ENCODE data around the gene CCSER2. TPM values are rescaled to one million over a fixed set of nuclear protein-coding genes. Genes with fewer than 3 reads are reported as not detected.
A peak's percentile ranks its signal among the peaks of the same experiment; 100 is the strongest.
"Not testable (repeated sequence)": the region's sequence is repeated elsewhere in the genome, so short reads cannot be mapped to it uniquely, and the experiment has no call there.

CCSER2 gene
- total RNA-seq, 3 donors from 2014 or later: 30.2 to 118 (median 48.3) TPM

DNA sequence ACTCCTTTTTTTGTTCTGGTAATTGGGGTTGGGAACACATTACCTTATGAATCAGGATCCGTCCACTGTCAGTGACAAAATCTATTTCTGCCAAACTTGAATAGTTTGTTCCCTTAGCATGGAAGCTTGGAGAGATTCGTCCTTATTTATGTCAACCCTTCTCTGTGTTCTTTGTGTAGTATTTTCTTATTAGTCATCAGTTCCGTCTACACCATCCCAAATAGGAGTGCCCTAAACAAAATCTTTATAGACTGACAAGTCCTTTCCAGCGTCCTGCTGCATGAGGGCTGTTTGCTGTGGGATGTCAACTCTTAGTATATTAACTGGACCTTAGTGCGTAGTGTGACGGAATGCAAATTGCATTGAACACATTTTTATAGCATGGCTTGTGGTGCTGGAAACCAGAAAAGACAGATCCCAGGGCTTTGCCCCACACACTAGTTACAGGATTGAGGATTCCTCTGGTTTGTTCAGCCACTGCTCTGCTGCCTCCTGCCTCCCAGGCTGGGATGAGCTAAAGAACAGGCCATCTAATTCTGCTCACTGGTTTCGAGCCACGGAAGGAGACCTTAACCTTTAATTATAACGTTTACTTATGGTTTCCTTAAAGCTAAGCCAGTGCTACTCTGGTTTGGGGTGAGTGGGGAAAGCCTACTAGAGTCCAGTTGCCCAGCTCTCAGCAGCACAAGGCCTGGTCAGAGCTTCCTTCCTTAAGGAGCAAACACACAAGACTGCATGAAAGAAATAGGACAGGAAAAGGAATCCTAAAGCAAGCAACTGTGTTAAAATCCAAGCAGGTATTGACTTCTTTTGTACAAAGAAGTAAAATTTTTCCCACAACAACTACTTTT lies 194.4 kb downstream of the CCSER2 start:
- ATAC-seq (no peak), DNase-seq (no peak)
- H3K4me3 ChIP-seq: no peak overlapping the region
- intact Hi-C loops (cut with DNase I, micrococcal nuclease): no loop called here
- TF ChIP-seq, protein P1, sequence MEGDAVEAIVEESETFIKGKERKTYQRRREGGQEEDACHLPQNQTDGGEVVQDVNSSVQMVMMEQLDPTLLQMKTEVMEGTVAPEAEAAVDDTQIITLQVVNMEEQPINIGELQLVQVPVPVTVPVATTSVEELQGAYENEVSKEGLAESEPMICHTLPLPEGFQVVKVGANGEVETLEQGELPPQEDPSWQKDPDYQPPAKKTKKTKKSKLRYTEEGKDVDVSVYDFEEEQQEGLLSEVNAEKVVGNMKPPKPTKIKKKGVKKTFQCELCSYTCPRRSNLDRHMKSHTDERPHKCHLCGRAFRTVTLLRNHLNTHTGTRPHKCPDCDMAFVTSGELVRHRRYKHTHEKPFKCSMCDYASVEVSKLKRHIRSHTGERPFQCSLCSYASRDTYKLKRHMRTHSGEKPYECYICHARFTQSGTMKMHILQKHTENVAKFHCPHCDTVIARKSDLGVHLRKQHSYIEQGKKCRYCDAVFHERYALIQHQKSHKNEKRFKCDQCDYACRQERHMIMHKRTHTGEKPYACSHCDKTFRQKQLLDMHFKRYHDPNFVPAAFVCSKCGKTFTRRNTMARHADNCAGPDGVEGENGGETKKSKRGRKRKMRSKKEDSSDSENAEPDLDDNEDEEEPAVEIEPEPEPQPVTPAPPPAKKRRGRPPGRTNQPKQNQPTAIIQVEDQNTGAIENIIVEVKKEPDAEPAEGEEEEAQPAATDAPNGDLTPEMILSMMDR (IDR thresholded peaks at IDR 0.05): no peak
- peaks cover 5% of the 10 kb centered on the region for H3K9me3 ChIP-seq
- H3K36me3 ChIP-seq (ENCODE audit: low read depth): no peaks in the 10 kb centered on the region
- H3K4me1 ChIP-seq (ENCODE audit: low read depth): no peaks in the 10 kb centered on the region

GRCh38 chr10:84523526-84523925 lies 195.1 kb downstream of the CCSER2 start:
- no peak overlapping the region for H3K4me3 ChIP-seq
- intact Hi-C loops (cut with DNase I, micrococcal nuclease): no loop called here
- TF ChIP-seq, protein P1 (IDR thresholded peaks at IDR 0.05): no peak
- peaks cover 5% of the 10 kb centered on the region for H3K9me3 ChIP-seq
- H3K4me1 ChIP-seq (ENCODE audit: low read depth): no peaks in the 10 kb centered on the region
- ATAC-seq: no peak
- H3K36me3 ChIP-seq (ENCODE audit: low read depth): no peaks in the 10 kb centered on the region
- peak in 1 of 3 donors; percentile 21 for DNase-seq

DNA sequence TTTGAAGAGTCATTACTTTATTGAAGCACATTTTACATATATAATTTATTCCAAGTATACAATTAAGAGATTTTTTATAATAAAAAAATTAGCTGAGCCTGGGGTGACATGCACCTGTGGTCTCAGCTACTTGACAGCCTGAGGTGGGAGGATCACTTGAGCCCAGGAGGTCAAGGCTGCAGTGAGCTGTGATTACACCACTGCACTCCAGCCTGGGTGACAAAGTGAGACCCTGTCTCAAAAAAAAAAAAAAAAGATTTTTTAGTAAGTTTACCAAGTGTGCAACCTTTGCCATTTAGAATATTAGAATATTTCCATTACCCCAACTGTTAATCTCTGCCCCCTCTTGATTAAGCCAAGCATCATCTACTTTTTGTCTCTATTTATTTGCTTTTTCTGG lies 196.0 kb downstream of the CCSER2 start:
- no peaks in the 10 kb centered on the region for H3K36me3 ChIP-seq (ENCODE audit: low read depth)
- intact Hi-C loops (cut with DNase I, micrococcal nuclease): no loop called here
- no peak for ATAC-seq
- no peaks in the 10 kb centered on the region for H3K4me1 ChIP-seq (ENCODE audit: low read depth)
- TF ChIP-seq, protein P1 (IDR thresholded peaks at IDR 0.05): no peak
- H3K4me3 ChIP-seq: no peak overlapping the region
- DNase-seq: no peak
- peaks cover 5% of the 10 kb centered on the region for H3K9me3 ChIP-seq

- Histone ChIP-seq H3K36me3 (ENCODE audit: low read depth) (no peaks in the 10 kb centered on the region), H3K4me1 (ENCODE audit: low read depth) (no peaks in the 10 kb centered on the region), H3K9me3 (peaks cover 5% of the 10 kb centered on the region), H3K4me3 (no peak overlapping the region)
- ATAC-seq (no peak), DNase-seq (no peak)
- TF ChIP-seq, protein P1 (IDR thresholded peaks at IDR 0.05): no peak
- intact Hi-C loops (cut with DNase I, micrococcal nuclease): no loop called here
These were observed 196.9 kb downstream of the CCSER2 start for GRCh38 chr10:84525120-84525806.

- H3K4me3 ChIP-seq; H3K4me1 ChIP-seq (ENCODE audit: low read depth); intact Hi-C loops (cut with DNase I, micrococcal nuclease); DNase-seq; H3K36me3 ChIP-seq (ENCODE audit: low read depth); ATAC-seq; H3K9me3 ChIP-seq: not testable (repeated sequence)
These were observed 197.4 kb downstream of the CCSER2 start for GRCh38 chr10:84525807-84526182.

DNA sequence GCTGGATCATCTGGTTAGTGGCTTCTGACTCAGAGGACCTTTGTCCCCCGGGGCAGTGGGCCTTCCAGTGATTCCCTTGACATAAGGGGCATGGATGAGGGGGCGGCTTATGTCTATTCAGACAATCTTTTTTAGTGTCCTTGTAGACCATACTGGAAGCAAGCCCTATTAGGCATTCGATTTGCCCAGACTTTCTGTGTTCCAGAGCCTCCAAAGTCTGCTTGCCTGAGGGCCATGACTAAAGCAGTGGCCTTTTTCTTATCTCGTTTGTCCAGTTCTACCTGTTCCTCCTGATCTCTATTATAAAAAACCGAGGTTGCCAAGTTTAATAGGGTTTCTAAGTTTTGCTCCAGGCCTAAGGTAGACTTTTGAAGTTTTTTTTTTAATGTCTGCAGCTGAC lies 199.0 kb downstream of the CCSER2 start:
- H3K4me3 ChIP-seq; intact Hi-C loops (cut with DNase I, micrococcal nuclease); ATAC-seq; H3K9me3 ChIP-seq; H3K36me3 ChIP-seq (ENCODE audit: low read depth); DNase-seq; H3K4me1 ChIP-seq (ENCODE audit: low read depth): not testable (repeated sequence)

GRCh38 chr10:84528526-84528925 lies 200.1 kb downstream of the CCSER2 start:
- H3K4me1 ChIP-seq (ENCODE audit: low read depth); H3K9me3 ChIP-seq; H3K36me3 ChIP-seq (ENCODE audit: low read depth); DNase-seq; ATAC-seq; intact Hi-C loops (cut with DNase I, micrococcal nuclease); H3K4me3 ChIP-seq: not testable (repeated sequence)

Data from mucosa of descending colon (tissue), 3 donors.